HG03097 (cell line): ENCODE measurements around the gene SH3PXD2B.

Source experiments
- ATAC-seq: cut with Tn5 transposase; IDR thresholded peaks from one replicate; pipeline ENCODE4 v1.9.1; 2021; ENCODE audit not compliant: unreplicated experiment, low FRiP score

The SH3PXD2B gene

DNA sequence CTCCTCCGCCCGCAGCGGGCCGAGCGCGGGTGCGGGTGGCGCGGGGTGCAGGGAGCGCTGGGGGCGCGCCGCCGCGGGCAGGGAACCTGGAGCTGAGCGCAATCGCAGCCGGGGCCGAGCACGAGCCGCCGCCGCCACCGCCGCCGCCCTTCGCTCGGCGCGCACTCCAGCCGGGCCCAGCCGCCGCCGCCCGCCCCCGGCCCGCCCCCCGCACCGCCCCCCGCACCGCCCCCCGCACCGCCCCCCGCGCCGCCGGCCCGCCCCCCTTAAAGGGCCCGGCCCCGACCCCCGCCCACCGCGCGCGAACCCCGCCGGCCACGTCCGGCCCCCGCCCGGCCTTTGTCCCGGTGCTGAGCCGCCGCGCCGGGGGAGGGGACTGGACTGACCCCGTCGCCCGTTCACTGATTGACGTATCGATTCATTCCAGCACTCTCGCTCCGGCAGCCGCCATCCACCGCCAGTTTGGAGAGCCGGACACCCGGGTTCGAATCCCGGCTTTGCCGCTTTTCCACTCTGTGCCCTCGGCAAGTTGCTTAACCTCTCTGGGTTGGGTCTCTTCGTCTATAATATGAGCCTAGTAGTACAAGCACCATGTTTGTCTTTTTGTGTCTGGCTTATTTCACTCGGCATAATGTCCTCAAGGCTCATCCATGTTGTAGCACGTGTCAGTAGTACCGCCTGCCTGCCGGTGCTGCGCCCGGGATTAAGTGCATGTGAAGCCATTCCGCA, at the start of gene SH3PXD2B:
Gene SH3PXD2B, minus strand, starts transcription at position 168 of the 729 bp plus-strand sequence. CDS start 173 bp downstream, outside the sequence.
- ATAC-seq: no peak

DNA sequence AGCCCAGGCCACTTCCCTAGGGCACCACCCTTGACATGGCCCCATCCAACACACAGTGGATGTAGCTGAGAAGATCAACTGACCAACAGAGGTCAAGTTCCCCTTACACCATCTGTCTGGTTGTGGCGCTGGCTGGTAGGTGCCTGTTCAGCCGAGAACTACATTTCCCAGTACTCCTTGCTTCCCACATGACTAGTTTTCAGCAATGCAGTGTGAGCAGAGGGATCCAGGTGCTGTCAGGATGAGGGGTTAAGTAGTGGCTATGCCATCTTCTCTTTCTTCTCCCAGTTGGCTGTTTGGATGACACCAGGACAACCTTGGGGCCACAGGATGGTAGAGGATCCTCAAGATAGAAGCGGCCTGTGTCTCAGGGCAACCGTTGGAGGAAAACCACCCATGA, 48.6 kb upstream of the SH3PXD2B start:
- no peak for ATAC-seq

DNA sequence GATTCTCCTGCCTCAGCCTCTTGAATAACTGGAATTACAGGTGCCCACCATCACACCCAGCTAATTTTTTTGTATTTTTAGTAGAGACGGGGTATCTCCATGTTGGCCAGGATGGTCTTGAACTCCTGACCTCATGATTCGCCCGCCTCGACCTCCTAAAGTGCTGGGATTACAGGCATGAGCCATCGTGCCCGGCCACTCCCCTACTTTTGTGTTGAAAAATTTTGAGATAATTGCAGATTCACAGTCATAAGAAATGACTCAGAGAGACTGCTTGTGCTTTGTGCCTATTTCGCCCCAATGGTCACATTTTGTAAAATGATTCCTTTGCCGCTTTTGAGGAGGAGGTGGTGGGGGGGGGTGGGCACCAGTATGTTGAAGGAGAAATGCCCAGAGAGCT, 48.1 kb upstream of the SH3PXD2B start:
- no peak for ATAC-seq

GRCh38 chr5:172501708-172502320, 47.5 kb upstream of the SH3PXD2B start:
- no peak for ATAC-seq

DNA sequence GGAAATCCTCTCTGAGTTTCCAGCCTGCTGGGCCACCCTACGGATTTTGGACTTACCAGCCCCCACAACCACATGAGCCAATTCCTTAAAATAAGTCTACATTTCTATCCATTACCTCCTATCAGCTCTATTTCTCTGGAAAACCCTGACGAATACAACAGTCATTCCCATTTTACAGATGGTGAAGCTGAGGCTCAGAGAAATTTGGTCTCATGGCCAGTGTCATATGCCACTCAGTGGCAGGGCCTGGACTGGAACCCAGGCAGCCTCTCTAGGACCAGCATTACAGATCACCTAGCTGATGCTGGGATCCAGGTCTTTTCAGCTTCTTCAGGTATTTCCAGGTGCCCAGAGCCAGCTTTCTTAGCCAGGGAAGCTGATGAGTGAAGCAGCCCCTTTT, 45.0 kb upstream of the SH3PXD2B start:
- ATAC-seq: no peak

DNA sequence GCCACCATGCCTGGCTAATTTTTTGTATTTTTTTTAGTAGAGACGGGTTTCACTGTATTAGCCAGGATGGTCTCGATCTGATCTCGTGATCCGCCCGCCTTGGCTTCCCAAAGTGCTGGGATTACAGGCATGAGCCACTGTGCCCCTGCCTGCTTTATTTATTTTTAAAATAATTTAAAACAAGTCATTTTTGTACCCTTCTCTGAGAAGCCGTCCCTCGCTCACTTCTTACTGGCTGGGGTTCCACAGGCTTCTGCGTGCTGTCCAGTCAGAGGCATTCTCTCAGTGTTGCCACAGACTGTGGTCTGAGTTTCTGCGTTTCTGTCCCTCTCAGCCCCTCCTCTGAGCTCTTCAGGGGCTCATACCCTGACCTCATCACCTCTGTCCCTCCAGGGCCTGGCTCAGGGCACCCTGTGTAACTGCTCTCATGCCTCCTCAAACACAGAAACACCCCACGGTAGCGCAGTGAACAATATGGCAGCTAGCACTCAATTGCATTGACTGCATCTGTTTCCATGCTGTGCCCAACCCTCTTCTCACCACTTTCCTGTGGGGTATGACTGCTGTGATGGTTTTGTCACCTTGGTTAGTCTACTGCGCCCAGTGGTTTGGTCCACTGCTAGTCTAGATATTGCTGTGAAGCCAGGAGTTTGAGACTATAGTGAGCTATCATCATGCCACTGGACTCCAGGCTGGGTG, 44.3 kb upstream of the SH3PXD2B start:
- ATAC-seq: no peak

DNA sequence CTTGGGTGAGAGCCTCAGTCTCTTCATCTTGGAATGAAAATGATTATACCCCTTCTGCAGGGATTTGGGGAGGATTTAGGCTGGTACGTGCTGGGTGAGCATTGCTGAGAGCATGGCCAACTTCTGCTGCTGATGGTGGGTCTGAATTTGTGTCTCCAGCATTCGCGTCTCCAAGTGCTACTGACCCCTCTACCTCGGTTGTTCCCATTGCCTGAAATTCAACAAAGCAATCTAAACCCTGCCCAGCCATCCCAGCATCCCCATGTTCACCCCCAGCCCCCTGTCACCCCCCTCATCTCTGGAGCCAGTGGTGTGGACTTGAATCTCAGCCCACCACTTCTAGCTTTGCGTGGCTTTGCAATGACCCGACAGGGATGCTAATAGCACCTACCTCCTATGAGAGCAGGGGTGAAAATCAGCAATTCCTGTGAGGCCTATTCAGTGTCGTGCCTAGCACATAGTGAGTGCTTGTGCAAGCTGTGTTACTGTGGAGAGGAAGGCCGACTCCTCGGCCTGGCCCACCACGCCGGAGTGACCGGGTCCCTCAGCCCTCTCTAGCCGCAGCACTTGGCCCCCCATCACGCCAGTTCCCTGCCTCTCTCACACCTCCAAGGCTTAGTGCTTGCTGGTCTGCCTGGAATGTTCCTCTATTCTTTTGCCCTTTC, 43.4 kb upstream of the SH3PXD2B start:
- no peak for ATAC-seq

DNA sequence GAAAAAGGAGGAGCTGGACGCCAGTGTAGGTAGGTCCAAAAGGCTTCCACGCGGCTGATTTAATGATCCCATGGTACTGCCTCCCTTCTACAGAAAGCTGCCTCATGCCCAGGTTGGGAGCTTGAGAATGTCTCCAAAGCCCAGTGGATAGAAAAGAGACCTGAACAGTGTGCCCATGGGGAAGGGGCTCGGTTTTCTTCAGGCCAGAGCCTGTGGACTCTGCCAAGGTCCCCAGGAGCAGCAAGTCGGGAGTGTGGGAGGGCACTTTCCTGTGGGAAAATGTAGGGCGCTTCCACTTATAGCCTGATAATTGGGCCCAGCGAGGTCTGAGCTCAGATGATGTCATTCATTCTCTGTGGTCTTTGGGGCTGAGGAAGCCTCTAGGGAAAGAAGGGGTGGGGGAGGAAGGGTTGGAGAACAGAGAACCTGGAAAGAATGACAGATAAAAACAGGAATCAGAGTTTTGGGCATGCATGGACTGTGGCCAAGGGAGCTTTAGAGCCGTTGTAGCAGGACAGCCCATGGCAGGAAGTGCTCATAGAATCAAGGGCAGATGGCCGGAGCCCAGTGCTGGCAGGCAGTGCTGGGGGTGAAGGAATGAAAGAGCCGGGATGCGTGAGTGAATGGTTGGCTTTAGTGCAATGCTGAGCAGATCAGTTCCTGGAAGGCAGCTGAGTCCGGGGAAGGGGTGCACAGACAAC, 42.5 kb upstream of the SH3PXD2B start:
- no peak for ATAC-seq

- no peak for ATAC-seq
Measured at GRCh38 chr5:172494630-172495505, 40.5 kb upstream of the SH3PXD2B start.

GRCh38 chr5:172493906-172494305, 39.6 kb upstream of the SH3PXD2B start:
- no peak for ATAC-seq

DNA sequence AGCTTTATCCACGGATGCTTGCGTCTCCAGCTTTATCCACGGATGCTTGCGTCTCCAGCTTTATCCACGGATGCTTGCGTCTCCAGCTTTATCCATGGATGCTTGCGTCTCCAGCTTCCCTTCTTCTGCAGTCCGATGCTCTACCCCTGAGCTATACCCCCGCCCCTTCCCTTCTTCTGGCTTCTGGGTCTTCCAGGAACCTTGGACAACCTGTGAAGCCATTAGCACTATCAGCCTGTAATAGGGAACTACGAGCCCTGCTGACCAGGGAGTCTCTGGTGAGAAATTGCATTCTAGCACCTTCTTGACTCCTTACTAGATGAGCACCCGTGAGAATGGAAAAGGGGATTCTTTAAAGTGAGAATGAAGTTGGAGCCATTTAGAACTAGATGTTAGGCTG, 39.1 kb upstream of the SH3PXD2B start:
- ATAC-seq: no peak

DNA sequence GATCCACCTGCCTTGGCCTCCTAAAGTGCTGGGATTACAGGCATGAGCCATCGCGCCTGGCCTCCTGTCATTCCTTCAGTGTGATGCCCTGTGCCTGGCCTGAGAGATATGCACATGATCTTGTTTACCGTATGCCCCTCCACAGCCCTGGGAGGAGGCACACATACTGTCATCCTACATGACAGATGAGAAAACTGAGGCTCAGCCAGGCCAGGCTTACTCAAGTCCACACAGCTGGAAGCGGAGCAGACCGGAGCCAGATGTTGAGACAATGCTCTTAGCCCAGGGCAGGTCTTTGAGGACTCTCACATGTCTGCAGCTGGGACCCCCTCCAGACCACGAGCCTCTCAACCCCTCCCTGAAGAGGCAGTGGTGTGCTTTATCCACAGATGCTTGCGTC, 38.7 kb upstream of the SH3PXD2B start:
- ATAC-seq: no peak

DNA sequence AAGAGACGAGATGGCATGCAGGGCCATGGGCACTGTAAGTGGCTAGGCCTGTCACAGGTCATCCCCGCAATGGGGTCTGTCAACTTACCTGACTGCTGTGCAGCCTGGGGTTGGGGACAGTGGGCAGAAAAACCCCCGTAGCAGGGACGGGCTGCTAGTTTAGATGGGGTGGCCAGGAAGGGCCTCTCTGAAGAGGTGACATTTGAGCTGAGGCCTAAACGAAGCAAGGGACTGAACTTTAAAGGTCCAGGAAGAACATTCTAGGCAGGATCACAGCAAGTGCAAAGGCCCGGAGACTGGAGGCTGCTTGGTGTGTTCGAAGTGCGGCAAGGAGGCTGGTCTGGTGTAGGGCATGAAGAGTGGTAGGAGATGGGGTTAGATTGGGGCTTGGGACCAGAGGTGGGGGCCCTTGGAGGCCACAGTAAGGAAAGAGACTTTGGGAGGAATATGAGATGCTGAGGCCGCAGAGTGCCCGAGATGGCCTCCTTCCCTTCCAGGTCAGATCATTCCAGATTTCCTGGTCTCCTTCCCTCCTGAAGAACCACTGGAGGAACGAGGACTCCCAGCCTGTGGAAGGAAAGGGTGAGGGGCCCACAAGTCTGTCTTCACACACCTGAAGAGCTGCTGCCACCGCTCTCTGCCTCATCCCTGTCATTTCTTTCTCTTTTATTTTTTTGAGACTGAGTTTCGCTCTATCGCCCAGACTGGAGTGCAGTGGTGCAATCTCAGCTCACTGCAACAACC, 37.9 kb upstream of the SH3PXD2B start:
- ATAC-seq: no peak

- ATAC-seq: no peak
Measured at GRCh38 chr5:172491481-172491880, 37.2 kb upstream of the SH3PXD2B start.

GRCh38 chr5:172490514-172491461, 36.5 kb upstream of the SH3PXD2B start:
- ATAC-seq: no peak

GRCh38 chr5:172488221-172488620, 33.9 kb upstream of the SH3PXD2B start:
- no peak for ATAC-seq

GRCh38 chr5:172487671-172488070, 33.3 kb upstream of the SH3PXD2B start:
- ATAC-seq: no peak

- no peak for ATAC-seq
Measured at GRCh38 chr5:172486912-172487311, 32.6 kb upstream of the SH3PXD2B start.
